ENCODE data around the gene MARCHF3. TPM values are rescaled to one million over a fixed set of nuclear protein-coding genes. Genes with fewer than 3 reads are reported as not detected.

MARCHF3 gene
- total RNA-seq, 3 donors from 2014 or later: 22.5 to 52.8 (median 34.5) TPM

GRCh38 chr5:126984632-126985031 lies 45.7 kb downstream of the MARCHF3 start:
- intact Hi-C loops (cut with DNase I, micrococcal nuclease): no loop called here
- DNase-seq (no peak), ATAC-seq (no peak)
- no peaks in the 10 kb centered on the region for H3K4me1 ChIP-seq (ENCODE audit: low read depth)
- H3K4me3 ChIP-seq: no peak overlapping the region
- no peaks in the 10 kb centered on the region for H3K9me3 ChIP-seq
- no peaks in the 10 kb centered on the region for H3K36me3 ChIP-seq (ENCODE audit: low read depth)
- no peak for TF ChIP-seq CTCF (IDR thresholded peaks at IDR 0.05)

- Histone ChIP-seq H3K9me3 (no peaks in the 10 kb centered on the region), H3K4me3 (no peak overlapping the region), H3K36me3 (ENCODE audit: low read depth) (no peaks in the 10 kb centered on the region), H3K4me1 (ENCODE audit: low read depth) (no peaks in the 10 kb centered on the region)
- ATAC-seq (no peak), DNase-seq (no peak)
- no peak for TF ChIP-seq CTCF (IDR thresholded peaks at IDR 0.05)
- intact Hi-C loops (cut with DNase I, micrococcal nuclease): no loop called here
Measured at GRCh38 chr5:126983874-126984266, 46.5 kb downstream of the MARCHF3 start.

GRCh38 chr5:126982926-126983873 lies 47.2 kb downstream of the MARCHF3 start:
- Histone ChIP-seq H3K4me3 (no peak overlapping the region), H3K36me3 (ENCODE audit: low read depth) (no peaks in the 10 kb centered on the region), H3K9me3 (no peaks in the 10 kb centered on the region), H3K4me1 (ENCODE audit: low read depth) (no peaks in the 10 kb centered on the region)
- no peak for TF ChIP-seq CTCF (IDR thresholded peaks at IDR 0.05)
- DNase-seq (no peak), ATAC-seq (no peak)
- intact Hi-C loops (cut with DNase I, micrococcal nuclease): no loop called here

GRCh38 chr5:126982202-126982601 lies 48.2 kb downstream of the MARCHF3 start:
- ATAC-seq (no peak), DNase-seq (no peak)
- TF ChIP-seq CTCF (IDR thresholded peaks at IDR 0.05): no peak
- no peaks in the 10 kb centered on the region for H3K9me3 ChIP-seq
- no peaks in the 10 kb centered on the region for H3K4me1 ChIP-seq (ENCODE audit: low read depth)
- H3K4me3 ChIP-seq: no peak overlapping the region
- H3K36me3 ChIP-seq (ENCODE audit: low read depth): no peaks in the 10 kb centered on the region
- intact Hi-C loops (cut with DNase I, micrococcal nuclease): no loop called here

GRCh38 chr5:126981701-126982100 lies 48.7 kb downstream of the MARCHF3 start:
- Histone ChIP-seq H3K4me3 (no peak overlapping the region), H3K4me1 (ENCODE audit: low read depth) (no peaks in the 10 kb centered on the region), H3K36me3 (ENCODE audit: low read depth) (no peaks in the 10 kb centered on the region), H3K9me3 (no peaks in the 10 kb centered on the region)
- intact Hi-C loops (cut with DNase I, micrococcal nuclease): no loop called here
- no peak for DNase-seq
- no peak for ATAC-seq
- no peak for TF ChIP-seq CTCF (IDR thresholded peaks at IDR 0.05)
